GM18867 (cell line): Measurements from ENCODE around the gene CIPC.

Experiments
- ATAC-seq: cut with Tn5 transposase; IDR thresholded peaks from one replicate; pipeline ENCODE4 v1.9.1; 2021; ENCODE audit warnings: mild to moderate bottlenecking, moderate library complexity; ENCODE audit not compliant: unreplicated experiment

The CIPC gene, protein sequence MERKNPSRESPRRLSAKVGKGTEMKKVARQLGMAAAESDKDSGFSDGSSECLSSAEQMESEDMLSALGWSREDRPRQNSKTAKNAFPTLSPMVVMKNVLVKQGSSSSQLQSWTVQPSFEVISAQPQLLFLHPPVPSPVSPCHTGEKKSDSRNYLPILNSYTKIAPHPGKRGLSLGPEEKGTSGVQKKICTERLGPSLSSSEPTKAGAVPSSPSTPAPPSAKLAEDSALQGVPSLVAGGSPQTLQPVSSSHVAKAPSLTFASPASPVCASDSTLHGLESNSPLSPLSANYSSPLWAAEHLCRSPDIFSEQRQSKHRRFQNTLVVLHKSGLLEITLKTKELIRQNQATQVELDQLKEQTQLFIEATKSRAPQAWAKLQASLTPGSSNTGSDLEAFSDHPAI

GRCh38 chr14:77097700-77098528 lies at the start of gene CIPC:
Gene CIPC (plus strand): TSS chr14:77098258. CDS start chr14:77105709, 7,451 bp downstream.
- ATAC-seq: peak; percentile 88

DNA sequence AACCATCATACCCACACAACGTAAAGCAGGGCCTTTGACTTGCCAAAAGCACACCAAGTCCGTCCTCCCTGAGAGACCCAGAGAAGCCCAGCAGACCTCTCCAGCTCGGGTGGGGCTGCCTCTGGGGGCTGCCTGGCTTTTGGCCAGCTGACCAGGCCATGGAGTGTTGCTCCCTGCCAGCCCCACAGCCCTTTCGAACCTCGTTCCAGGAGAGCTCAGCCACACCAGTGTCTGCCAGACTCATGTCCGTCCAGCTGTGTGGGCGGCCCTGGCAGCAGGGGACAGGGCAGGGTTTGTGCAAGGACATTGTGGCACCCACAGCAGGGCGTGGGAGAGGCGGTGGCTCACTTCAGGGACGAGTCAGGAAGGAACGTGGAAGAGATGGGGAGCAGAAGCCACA lies 46.9 kb upstream of the CIPC start:
- ATAC-seq: no peak

GRCh38 chr14:77052281-77053044 lies 45.6 kb upstream of the CIPC start:
- ATAC-seq: no peak

DNA sequence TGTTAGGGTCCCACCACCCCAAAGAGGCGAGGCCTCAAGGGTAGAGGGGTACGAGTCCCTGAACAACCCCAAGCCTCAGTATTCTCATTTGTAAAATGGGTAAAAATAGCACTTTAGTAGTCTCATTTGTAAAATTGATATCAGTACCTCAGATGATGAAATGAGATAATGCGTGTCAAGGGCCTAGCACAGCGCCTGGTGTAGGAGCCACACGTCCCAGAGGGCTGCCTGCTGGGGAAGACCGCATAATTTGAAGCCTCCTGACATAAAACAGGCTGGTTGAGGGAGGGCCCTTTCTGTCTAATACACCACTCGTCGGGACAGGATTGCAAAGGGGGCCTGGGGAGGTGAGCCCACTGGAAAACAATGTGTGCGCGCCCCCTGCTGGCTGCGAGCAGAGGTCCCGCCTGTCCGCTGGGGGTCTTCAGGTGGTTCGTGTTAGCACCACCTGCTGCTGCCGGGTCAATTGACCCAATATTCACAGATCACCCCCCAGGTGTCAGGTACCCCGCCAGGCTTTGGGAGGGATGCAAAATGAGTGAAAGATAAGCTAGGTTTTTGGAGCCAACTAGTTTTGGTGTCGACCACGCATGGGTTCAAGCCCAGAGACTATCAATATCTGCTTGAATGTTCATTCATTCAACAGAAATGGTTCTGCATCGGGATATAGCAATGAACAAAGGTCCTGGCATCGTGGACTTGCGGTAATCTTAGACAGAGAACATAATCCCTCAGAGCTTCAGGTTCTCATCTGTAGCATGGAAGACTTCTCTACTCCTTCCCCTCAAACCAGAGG lies 44.8 kb upstream of the CIPC start:
- no peak for ATAC-seq

DNA sequence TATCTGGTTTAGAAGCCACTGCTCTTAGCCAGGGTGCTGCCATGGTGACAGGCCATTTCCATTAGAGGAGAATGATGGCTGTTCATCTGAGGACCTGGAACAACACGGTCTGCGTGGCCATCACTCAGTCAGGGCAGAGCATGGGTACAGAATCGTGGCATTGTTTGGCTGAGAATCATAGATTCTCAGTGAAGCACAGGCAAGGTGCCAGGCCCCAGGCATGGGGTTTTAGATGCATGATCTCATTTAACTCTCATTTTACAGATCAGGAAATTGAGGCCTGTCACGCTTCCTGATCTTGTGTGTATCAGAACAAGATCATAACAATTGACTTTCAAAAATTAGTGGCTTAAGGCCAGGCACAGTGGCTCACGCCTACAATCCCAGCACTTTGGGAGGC lies 42.8 kb upstream of the CIPC start:
- ATAC-seq: no peak

DNA sequence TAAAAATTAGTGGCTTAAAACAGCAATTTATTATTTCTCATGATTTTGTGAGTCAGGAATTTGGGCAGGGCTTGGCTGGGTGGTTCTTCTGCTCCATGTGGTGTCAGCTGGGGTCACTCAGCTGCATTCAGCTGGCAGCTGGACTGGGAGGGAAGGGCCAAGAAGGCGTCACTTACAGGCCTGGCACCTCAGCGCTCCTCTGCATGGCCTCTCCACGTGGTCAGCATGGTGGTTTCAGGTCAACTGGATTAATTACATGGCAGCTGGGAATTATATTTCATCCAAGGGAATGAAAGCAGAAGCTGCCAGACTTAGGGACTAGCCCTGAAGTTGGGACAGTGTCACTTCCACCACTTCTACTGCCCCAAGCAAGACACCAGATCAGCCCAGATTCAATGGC lies 42.1 kb upstream of the CIPC start:
- no peak for ATAC-seq

DNA sequence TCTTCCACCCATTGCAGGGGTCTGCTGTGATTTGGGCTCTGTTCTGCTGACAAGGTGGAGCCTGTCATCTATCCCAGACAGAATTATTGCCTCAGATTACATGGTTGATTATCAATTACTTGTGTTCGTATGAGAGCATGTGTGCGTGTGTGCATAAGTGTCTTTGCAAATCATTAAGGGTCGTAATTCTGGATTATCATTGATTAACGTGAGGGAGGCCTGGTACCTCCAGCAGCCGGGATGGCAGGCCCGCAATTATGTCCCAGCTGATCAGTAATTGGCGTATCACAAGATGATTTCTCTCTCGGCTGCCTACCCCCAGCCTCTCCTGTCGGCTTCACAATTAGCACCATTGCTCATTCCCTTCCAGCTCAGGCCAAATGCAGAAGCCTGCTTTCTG lies 39.9 kb upstream of the CIPC start:
- no peak for ATAC-seq

- no peak for ATAC-seq
Observed at GRCh38 chr14:77058785-77059184, 39.3 kb upstream of the CIPC start.

- ATAC-seq: no peak
Observed at GRCh38 chr14:77059276-77059915, 38.7 kb upstream of the CIPC start.

DNA sequence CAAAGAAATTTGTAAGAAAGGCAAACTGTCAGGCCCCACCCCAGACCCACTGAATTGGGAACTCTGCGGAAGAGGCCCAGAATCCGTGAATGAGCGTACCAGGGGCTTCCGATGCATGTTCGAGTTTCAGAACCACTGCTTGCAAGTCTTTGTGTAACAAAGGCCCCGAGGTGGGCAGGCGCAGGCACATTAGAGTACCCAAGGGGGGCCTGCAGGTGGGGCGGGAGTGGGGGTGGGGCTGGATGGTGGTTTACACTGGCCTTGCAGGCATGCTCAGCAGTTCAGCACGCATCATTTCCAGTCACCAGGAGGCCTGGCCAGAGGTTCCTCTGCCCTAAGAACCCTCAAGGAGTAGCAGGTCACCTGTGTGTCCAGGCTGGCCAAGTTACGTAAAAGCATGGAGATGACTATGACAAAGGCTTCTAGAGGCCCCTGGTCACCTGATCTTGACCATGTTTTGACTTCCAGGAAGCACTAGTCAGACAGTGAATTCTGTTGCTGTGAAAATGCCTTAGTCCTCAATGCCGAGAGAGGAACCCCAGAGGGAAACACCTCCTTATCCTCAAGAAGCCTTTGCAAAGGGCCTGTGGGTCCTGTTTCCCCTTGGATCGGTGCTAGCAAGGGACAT lies 36.3 kb upstream of the CIPC start:
- ATAC-seq: no peak

DNA sequence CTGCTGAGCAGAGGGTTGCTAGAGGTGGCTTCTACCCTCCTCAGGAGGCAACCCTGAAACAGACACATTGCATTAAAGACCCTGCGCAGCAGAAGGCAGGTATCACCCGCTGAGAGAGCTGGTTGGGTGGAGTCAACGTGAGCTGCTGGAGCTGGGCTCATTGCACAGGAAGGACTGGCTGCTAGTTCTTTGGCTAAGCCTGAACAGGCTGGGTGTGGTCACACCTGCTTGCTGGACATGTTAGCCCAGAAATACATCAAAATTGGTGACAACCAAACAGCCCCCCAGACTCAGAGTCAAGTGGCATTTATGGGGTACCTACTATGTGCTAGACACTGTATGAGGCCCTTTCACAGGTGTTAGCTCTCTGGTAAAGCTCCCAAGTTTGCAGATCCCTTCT lies 35.8 kb upstream of the CIPC start:
- ATAC-seq: no peak

DNA sequence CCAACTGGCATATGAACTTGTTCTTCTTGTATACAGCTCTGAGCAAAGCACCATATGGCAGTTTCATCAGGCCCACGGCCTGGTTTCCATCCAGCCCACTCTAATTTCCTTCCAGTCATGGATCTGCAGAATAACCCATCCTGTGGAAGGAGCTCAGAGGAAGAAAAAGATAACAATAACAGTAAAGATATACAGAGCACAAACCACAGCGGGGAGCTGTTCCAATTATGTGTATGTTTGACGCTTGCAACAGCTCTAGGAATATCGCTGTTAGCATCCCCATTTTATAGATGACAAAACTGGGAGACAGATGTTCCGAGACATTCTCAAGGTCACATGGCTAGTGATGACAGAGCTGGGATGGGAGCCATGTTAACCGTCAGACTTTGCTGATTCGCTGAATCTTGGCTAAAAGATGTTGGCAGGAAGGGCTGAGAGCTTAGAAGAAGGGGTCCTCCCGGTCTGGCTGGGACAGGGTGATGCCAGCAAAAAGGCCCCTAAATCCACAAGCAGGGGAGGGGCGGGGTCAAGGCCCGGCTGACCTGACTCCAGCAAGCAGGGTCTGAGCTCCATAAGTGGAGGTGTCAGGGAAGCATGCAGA lies 34.4 kb upstream of the CIPC start:
- no peak for ATAC-seq

DNA sequence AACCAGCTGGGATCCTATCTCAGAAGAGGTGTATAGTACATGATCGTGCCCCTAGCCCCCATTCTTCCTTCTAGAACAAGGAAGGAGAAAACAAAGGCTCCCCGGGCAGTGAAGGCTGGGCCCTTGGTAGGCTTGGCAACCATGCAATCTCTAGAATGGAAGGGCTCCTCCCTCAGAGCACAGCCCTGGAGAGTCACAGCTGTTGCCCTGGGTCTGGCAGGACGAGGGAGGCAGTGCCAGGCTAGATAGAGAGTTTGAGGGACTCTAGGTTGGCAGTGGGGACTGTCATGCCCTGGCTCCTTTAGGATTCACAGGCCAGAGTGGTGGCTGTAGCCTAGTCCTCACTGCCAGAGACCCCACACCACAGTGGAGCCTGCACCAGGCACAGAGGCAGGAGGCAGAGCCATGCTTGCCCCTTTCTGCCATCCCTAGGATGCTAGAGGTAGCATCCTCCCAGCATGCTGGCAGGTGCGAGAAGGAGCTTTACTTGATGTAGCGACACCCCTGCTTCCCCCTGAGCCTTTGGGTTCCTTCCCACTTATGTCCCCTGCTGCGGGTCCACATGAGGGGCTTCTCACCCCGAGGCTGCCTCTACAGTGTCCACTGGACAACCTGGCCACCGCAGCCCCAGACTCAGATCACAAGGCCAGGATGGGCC lies 33.4 kb upstream of the CIPC start:
- ATAC-seq: no peak

DNA sequence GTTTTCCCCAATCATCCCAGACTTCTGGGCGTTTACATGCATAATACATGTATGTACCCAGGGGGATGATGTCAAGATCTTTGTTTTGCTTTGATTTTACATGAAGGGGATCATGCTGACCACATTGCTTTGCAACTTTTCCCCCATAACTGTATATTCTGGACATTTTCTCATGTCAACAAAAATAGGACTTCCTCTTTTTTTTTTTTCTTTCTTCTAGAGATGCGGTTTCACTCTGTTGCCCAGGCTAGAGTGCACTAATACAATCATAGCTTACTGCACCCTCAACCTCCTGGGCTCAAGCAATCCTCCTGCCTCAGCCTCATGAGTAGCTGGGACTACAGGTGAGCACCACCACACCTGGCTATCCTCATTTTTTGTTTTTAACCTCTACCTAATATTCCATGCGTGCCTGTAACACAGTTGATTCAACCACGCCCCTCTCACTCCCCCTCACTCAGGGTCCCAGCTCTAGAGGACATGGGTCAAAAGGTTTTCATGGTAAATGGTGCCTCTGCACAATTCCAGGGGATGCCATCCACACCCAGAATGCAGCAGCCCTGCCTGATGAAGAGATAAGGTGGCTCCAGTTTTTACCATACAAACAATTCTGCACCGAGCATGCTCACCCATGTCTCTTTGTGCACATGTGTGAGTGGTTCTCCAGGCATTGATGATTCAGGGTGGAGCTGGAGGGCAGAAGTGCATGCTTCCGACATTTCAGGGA lies 32.0 kb upstream of the CIPC start:
- no peak for ATAC-seq

GRCh38 chr14:77066578-77067172 lies 31.4 kb upstream of the CIPC start:
- ATAC-seq: no peak

- no peak for ATAC-seq
Observed at GRCh38 chr14:77067632-77068516, 30.2 kb upstream of the CIPC start.
